Measurements from ENCODE around the gene ZC3H12C. TPM values are rescaled to one million over a fixed set of nuclear protein-coding genes. Genes with fewer than 3 reads are reported as not detected.

The ZC3H12C gene
- total RNA-seq, 1 donor from 2014 or later = 17.6 TPM

DNA sequence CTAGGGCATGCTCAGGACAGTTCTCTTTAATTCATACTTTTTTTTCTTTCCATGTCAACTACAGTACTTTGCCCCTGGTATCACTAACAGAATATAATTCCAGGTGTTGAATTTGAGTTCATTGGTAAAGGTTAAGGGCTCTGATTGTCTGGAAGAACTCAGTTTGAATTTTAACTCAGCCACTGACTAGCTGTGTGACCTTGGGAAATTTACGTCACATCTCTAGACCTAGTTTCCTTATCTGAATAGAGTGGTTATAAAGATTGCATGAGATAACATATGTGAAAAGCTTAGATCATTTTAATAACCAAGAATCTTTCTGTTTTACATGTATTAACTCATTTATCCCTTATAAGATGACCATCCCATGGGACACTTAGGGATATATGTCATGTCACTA, 15.8 kb upstream of the ZC3H12C start:
- no peak for DNase-seq

- no peak for DNase-seq
Measured at GRCh38 chr11:110077831-110078325, 15.3 kb upstream of the ZC3H12C start.

GRCh38 chr11:110078923-110079544, 14.2 kb upstream of the ZC3H12C start:
- no peak for DNase-seq

- DNase-seq = no peak
Measured at GRCh38 chr11:110079726-110080125, 13.5 kb upstream of the ZC3H12C start.

DNA sequence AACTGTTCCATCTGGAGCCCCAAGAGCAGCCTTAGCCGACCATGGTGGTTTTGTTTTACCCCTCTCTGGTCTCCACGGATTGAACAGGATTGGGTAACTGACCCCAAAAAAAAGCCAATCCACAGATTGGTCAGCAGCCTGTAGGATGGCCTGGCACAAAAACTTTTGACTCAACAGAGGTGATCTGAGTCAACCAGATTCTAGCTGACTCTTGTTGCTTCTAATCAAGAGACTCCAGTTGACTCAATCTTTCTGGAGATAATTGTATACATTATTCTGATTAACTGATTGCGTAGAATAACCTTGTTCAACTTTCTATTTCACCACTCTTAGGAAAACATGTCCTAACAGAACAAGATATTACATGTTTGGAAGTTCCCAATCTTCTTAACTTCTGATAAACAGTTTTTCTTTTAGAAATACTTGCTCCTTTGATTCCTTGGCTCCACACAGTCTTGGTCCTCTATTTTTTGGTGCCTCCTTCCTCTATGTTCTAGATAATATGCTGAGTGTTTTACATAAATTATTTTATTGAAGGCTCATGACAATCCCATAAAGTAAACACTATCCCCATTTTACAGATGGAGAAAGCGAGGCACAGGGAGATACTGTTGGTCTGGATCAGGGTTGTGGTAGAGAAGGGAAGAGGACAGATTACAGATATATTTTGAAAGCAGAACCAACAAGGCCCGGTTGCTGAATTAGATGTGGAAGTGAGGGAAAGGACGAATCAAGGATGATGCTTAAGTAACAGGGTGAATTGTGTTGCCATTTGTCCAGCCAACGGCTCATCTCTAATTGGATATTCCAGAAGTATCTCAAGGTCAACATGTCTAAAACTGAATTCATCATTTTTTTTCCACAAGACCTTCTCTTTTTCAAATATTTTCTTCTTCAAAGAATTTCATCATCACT, 11.5 kb upstream of the ZC3H12C start:
- DNase-seq = no peak

DNA sequence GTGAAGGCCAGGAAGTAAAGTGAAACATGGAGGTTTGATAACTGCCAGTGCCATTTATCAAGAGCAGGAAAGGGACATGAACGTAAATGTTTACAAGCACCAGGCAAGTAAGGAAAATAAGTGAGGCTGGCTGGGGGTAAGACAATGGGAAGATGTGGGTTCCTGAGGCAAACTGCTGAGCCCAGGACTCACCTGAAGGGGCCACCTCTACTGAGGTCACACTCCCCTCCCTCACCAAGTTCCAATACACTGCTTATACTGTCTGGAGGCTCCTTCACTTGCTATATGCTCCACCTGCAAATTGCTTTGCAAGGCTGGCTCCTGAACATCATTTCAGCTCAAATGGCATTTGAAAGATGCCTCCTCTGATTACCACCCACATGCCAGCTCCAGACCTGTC, 10.3 kb upstream of the ZC3H12C start:
- no peak for DNase-seq

DNA sequence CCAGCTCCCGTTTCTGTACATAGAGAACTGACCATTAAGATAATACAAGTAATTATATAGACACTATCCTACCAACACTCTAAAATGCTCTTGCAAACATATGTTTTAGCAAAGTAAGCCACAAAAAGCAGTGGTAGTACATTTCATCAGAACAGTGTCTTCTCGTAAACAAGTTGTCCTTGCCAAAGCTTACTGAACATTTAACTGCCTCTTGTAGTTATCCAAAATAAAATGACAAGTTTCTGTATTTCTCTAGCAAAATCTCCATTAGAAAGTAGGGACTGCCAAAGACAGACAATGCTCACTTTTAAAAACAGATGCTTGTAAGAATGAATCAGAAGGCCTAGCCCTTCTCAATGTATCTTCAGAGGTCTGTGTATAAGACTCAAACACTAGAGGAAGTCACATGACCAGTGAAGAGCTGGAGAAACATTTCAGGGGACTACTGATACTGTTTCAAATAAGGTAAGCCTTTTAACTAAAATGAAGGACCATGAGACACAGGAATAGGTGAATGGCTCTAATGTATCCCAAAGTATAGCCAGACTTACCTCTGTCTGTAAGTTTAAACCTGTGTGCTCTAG, 7.8 kb upstream of the ZC3H12C start:
- peak; percentile 27 for DNase-seq

DNA sequence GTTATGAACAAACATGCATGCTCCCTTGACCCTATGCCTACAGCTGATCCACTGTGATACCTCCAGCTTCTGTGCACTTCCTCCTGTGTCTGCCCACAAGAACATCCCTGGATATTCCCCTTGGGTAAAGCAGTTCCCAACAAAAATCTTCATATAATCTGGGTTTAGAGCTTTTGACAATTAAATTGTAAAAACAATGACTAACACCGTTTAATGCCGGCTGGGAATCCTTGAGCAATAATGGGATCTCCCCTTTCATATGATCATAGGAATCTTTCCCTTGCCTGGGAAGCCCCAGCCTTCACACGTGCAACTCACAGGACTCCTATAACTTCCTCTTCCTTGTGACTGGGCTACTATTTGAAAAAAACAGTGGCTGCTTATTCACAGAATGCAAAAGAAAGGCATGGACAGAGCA, 6.3 kb upstream of the ZC3H12C start:
- no peak for DNase-seq

- DNase-seq = no peak
Measured at GRCh38 chr11:110087812-110088534, 5.2 kb upstream of the ZC3H12C start.

- no peak for DNase-seq
Measured at GRCh38 chr11:110088535-110089344, 4.5 kb upstream of the ZC3H12C start.

GRCh38 chr11:110089617-110090282, 3.4 kb upstream of the ZC3H12C start:
- no peak for DNase-seq

- no peak for DNase-seq
Measured at GRCh38 chr11:110090466-110091026, 2.6 kb upstream of the ZC3H12C start.

DNA sequence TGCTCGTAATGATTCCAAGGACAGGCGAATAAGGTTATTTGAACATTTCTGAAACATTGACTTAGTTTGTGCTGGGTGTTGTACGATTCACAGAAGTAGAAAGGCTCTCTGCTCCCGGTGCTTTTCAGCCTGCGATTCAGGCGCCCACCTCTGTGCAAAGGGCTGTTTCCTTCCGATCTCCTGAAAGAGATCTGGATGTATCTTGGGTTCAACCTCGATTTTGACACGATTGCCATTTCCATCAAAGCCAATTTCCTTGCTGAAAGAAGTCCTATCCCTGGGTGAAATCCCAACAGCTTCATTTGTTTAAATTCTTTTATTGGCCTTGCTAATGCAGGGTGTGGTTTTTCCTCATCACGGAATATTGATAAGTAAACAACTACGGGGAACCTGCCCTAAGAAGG, 1.1 kb upstream of the ZC3H12C start:
- DNase-seq = peak; percentile 36

DNA sequence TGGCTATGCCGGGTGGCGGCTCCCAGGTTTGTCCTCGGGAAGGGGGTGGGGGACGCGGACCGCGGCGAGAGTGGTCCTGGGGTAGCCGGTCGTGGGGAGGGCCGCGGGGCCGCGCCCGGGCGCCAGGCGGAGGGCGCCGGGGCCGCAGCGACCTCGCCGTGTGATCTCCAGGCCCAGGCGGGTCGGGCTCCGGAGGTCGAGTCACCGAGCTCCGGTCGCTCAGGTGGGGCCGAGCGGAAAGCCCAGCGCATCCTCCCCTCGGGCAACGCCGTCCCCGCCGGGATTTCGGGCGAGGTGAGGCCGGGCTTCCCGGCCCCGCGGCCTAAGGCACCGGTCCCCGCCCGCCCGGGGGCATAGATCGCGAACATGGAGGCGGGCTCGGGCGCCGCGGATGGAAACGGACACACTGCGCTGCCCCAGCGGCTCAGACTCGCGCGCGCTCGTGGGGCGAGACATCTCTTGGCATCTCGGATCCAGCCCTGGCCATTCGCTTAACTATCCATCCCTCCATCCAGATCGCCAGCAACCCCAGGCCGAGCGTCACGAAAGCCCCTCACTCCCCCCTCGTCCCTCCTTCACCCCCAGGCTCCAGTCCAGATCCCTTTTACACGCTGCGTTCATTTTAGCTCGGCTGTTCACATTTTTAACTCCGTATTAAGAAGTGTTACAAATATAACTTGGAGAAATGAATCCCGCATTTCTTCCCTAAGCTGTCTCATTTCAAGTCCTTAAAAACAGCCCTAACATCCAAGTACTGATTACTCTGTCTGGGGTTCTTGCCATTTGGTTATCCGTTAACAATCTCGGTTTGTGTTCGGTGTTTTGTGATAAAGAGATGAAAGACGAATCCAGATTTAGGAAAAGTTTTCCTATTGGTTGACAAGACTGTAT, 460 bp downstream of the ZC3H12C start:
- DNase-seq = peak; percentile 90

DNA sequence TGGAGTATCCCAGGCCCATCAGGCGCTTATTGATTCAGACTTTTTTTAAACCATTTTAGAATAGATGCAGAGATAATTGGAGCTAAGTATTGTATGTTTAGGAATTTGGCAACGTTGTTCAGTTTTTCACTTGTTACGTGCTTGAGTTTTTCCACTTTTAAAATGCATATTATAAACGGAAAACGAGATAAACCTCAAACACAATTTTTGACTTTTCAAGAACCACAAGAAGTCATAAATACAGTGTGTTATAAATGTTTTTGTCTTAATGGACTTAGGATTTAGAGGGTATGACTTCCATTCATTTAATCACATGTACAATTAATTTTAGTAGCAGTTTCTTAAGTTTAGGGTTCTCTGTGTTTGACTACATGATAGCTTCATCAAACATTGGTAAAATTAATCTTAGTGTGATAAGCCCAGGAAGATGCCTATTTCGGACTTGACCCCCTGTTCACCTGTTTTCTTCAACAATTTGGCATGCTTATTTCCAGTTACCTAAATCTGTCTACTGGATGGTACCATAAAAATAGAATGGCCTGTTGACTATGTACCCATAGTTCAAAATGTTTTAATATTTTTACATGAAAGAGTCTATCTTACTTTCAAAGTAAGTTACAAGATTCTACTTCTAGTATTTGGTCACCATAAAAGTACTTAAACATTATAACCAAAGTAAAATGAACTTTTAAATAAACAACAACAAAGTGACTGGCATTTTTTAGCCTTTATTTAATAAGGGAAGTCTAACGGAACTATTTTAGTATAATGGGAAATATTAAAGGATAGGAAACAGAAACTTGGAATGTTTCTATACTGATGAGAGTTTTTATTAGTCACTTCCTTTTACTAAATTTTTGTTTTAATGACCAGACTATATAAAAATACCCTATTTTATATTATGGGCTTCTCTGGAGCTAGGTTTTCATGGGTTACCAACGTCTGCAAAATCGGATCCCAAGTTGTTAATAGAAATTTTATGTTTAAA, 1.4 kb downstream of the ZC3H12C start:
- no peak for DNase-seq

- no peak for DNase-seq
Measured at GRCh38 chr11:110095554-110095953, 2.4 kb downstream of the ZC3H12C start.

DNA sequence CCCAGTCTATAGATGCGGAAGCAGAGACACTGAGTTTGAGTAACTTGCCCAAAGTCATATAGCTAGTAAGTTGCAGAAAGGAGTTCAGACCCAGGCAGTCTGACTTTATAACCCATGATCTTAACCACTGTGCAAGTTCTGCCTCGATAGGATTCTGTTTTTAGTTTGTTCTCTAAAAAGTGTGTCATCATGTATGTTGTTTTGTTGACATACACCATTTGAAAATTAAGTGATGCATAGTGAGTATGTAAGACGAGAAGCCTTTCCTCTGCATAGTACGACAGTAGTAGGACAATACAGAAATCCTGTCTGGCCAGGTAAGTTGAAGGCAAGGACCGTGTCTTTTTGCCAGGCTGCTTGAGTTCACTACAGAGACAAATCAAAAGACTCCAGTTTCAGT, 3.3 kb downstream of the ZC3H12C start:
- DNase-seq = no peak

GRCh38 chr11:110097459-110098012, 4.3 kb downstream of the ZC3H12C start:
- DNase-seq = no peak

Measured in tongue (tissue), 2 donors.